ENCODE data around the gene SLC35F2. TPM values are rescaled to one million over a fixed set of nuclear protein-coding genes. Genes with fewer than 3 reads are reported as not detected.

Gene SLC35F2
- polyA plus RNA-seq, 1 experiment, result 9.9 TPM

DNA sequence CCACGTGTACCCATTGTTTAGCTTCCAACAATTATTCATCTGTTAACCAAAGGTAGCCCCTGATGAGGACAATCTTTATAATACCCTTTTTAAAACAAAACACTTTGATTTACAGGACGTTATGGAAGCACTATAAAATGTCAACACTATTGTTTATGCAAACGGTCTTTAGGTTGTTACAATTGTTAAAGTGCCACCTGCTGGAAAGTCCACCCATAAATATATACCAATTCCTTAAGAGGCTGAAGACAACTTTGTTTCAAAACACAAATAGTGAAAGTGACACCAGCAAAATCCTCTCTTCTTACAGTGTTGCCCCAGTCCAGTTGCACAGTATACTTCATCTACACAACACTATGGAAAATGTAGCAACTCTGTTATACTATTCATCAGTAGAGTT is 77.8 kb downstream of the SLC35F2 start:
- DNase-seq (ENCODE audit: low read depth, low spot score), result no peak
- Histone ChIP-seq H3K4me3 (ENCODE audit: low read depth, low read length) (no peak overlapping the region), H3K27me3 (ENCODE audit: control insufficient read depth, insufficient read depth, low read length) (no peaks in the 10 kb centered on the region), H3K27ac (ENCODE audit: low read depth, low read length) (no peak overlapping the region), H3K9me3 (ENCODE audit: control insufficient read depth, insufficient read depth, low read length) (no peaks in the 10 kb centered on the region)
- CTCF ChIA-PET, result no interaction called here
- TF ChIP-seq, protein P1, sequence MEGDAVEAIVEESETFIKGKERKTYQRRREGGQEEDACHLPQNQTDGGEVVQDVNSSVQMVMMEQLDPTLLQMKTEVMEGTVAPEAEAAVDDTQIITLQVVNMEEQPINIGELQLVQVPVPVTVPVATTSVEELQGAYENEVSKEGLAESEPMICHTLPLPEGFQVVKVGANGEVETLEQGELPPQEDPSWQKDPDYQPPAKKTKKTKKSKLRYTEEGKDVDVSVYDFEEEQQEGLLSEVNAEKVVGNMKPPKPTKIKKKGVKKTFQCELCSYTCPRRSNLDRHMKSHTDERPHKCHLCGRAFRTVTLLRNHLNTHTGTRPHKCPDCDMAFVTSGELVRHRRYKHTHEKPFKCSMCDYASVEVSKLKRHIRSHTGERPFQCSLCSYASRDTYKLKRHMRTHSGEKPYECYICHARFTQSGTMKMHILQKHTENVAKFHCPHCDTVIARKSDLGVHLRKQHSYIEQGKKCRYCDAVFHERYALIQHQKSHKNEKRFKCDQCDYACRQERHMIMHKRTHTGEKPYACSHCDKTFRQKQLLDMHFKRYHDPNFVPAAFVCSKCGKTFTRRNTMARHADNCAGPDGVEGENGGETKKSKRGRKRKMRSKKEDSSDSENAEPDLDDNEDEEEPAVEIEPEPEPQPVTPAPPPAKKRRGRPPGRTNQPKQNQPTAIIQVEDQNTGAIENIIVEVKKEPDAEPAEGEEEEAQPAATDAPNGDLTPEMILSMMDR (IDR thresholded peaks at IDR 0.05; ENCODE audit: low read depth, low read length), result no peak
- POLR2A ChIA-PET, result no interaction called here

DNA sequence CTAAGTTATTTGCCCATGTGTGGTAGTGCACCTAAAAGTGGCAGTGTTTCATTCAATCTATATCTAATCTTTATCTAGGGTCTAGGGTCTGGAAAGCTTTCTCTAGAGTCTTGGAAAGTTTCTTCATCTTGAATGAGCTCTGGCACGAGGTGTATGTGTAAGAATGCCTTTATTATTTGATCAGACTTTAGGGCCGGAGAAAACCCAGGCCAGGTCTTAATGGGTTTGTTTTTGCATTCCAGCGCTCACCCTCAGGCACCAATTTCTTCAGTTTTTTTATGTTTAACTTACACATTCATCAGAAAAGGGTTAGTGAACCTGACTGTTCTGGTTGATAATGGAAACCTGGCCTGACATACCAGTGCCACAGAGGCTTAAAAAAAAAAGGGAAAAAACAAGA is 78.5 kb downstream of the SLC35F2 start:
- TF ChIP-seq, protein P1 (IDR thresholded peaks at IDR 0.05; ENCODE audit: low read depth, low read length), result no peak
- CTCF ChIA-PET, result interaction anchor here (0.8 to 1.1 kb wide), 2 partner anchors 9 to 216 kb away, joined by 3 to 4 read pairs; no protein-coding TSS in a partner anchor
- DNase-seq (ENCODE audit: low read depth, low spot score), result no peak
- no peak overlapping the region for H3K4me3 ChIP-seq (ENCODE audit: low read depth, low read length)
- no peaks in the 10 kb centered on the region for H3K27me3 ChIP-seq (ENCODE audit: control insufficient read depth, insufficient read depth, low read length)
- no peak overlapping the region for H3K27ac ChIP-seq (ENCODE audit: low read depth, low read length)
- POLR2A ChIA-PET, result no interaction called here
- H3K9me3 ChIP-seq (ENCODE audit: control insufficient read depth, insufficient read depth, low read length), result no peaks in the 10 kb centered on the region

DNA sequence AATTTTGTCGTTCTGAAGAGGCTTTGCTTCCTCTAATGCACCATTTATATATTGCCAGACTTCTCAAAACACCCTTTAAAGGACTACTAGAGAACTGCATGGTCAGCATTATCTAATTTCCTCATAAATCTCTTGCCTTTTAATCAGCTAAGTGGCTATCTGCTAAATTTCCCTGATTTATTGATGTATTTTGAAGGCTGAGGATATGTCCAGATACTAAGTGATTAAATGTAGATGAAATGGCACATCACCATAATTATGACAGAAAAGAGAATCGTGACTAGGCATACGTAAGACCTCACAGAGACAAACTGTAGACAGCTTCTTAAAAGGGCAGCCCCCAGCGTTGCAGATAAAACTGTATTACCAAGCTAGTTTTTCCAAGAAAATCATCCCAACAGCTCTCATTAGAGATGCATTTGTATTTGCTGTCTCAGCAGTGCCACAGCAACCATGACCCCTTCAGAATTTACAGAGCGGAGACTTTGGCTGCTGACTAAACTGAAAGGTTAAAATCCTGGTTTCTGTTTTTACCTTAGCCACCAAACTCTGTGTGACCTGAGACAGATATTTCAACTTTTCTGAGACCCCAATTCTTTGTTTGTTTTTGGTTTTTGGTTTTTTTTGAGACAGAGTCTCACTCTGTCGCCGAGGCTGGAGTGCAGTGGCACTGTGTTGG is 79.6 kb downstream of the SLC35F2 start:
- ChIA-PET POLR2A (no interaction called here), CTCF (interaction anchor here (0.5 to 1.7 kb wide), 3 partner anchors 39 to 230 kb away, joined by 3 to 9 read pairs (median 4); no protein-coding TSS in a partner anchor)
- Histone ChIP-seq H3K9me3 (ENCODE audit: control insufficient read depth, insufficient read depth, low read length) (no peaks in the 10 kb centered on the region), H3K27ac (ENCODE audit: low read depth, low read length) (no peak overlapping the region), H3K4me3 (ENCODE audit: low read depth, low read length) (no peak overlapping the region), H3K27me3 (ENCODE audit: control insufficient read depth, insufficient read depth, low read length) (no peaks in the 10 kb centered on the region)
- TF ChIP-seq, protein P1 (IDR thresholded peaks at IDR 0.05; ENCODE audit: low read depth, low read length), result no peak
- no peak for DNase-seq (ENCODE audit: low read depth, low spot score)

DNA sequence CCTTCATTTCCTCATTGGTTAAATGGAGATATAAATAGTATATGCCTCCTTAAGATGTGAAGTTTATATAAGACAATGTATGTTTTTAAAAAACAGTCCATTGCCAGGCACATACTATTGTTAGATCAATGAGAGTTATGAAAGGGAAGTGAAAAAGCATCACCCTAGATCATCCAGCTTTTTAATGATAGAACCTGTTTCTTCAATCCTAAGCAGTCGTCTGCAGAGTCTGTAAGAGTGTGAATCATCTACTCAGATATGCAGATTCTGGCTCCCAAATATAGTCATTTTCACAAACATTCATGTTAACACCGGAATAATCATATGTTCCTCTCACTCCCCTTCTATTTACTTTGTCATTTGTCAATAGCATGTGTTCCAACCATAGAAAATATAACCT is 81.5 kb downstream of the SLC35F2 start:
- Histone ChIP-seq H3K9me3 (ENCODE audit: control insufficient read depth, insufficient read depth, low read length) (no peaks in the 10 kb centered on the region), H3K27ac (ENCODE audit: low read depth, low read length) (no peak overlapping the region), H3K27me3 (ENCODE audit: control insufficient read depth, insufficient read depth, low read length) (no peaks in the 10 kb centered on the region), H3K4me3 (ENCODE audit: low read depth, low read length) (no peak overlapping the region)
- TF ChIP-seq, protein P1 (IDR thresholded peaks at IDR 0.05; ENCODE audit: low read depth, low read length), result no peak
- POLR2A ChIA-PET, result interaction anchor here (0.6 kb wide), 1 partner anchor 17 kb away, joined by 4 read pairs; no protein-coding TSS in a partner anchor
- no peak for DNase-seq (ENCODE audit: low read depth, low spot score)
- CTCF ChIA-PET, result no interaction called here

DNA sequence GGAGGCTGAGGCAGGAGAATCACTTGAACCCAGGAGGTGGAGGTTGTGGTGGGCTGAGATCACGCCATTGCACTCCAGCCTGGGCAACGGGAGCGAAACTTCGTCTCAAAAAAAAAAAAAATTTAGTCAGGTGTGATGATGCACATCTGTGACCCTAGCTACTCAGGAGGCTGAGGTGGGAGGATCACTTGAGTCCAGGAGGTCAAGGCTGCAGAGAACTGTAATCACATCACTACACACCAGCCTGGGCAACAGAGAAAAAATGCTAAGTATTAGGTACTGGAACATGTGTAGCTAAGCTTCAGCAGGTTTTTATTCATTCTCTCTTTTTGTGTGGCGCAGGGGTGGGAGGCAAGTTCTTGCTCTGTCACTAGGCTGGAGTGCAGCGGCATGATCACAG is 82.5 kb downstream of the SLC35F2 start:
- DNase-seq (ENCODE audit: low read depth, low spot score), result no peak
- no peak overlapping the region for H3K27ac ChIP-seq (ENCODE audit: low read depth, low read length)
- ChIA-PET POLR2A (no interaction called here), CTCF (interaction anchor here (0.6 kb wide), 1 partner anchor 92 kb away, joined by 3 read pairs; no protein-coding TSS in a partner anchor)
- no peaks in the 10 kb centered on the region for H3K9me3 ChIP-seq (ENCODE audit: control insufficient read depth, insufficient read depth, low read length)
- H3K4me3 ChIP-seq (ENCODE audit: low read depth, low read length), result no peak overlapping the region
- no peaks in the 10 kb centered on the region for H3K27me3 ChIP-seq (ENCODE audit: control insufficient read depth, insufficient read depth, low read length)
- TF ChIP-seq, protein P1 (IDR thresholded peaks at IDR 0.05; ENCODE audit: low read depth, low read length), result no peak
